NCI-H2227 (cell line): ENCODE measurements around the gene SAMD11.
"Not testable (repeated sequence)": the region's sequence is repeated elsewhere in the genome, so short reads cannot be mapped to it uniquely, and the experiment has no call there.

Source experiments
- DNase-seq: peaks from one replicate; lab custom pipeline; 2025; ENCODE audit not compliant: unreplicated experiment; lab: John Stamatoyannopoulos, UW

SAMD11 gene, protein sequence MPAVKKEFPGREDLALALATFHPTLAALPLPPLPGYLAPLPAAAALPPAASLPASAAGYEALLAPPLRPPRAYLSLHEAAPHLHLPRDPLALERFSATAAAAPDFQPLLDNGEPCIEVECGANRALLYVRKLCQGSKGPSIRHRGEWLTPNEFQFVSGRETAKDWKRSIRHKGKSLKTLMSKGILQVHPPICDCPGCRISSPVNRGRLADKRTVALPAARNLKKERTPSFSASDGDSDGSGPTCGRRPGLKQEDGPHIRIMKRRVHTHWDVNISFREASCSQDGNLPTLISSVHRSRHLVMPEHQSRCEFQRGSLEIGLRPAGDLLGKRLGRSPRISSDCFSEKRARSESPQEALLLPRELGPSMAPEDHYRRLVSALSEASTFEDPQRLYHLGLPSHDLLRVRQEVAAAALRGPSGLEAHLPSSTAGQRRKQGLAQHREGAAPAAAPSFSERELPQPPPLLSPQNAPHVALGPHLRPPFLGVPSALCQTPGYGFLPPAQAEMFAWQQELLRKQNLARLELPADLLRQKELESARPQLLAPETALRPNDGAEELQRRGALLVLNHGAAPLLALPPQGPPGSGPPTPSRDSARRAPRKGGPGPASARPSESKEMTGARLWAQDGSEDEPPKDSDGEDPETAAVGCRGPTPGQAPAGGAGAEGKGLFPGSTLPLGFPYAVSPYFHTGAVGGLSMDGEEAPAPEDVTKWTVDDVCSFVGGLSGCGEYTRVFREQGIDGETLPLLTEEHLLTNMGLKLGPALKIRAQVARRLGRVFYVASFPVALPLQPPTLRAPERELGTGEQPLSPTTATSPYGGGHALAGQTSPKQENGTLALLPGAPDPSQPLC

DNA sequence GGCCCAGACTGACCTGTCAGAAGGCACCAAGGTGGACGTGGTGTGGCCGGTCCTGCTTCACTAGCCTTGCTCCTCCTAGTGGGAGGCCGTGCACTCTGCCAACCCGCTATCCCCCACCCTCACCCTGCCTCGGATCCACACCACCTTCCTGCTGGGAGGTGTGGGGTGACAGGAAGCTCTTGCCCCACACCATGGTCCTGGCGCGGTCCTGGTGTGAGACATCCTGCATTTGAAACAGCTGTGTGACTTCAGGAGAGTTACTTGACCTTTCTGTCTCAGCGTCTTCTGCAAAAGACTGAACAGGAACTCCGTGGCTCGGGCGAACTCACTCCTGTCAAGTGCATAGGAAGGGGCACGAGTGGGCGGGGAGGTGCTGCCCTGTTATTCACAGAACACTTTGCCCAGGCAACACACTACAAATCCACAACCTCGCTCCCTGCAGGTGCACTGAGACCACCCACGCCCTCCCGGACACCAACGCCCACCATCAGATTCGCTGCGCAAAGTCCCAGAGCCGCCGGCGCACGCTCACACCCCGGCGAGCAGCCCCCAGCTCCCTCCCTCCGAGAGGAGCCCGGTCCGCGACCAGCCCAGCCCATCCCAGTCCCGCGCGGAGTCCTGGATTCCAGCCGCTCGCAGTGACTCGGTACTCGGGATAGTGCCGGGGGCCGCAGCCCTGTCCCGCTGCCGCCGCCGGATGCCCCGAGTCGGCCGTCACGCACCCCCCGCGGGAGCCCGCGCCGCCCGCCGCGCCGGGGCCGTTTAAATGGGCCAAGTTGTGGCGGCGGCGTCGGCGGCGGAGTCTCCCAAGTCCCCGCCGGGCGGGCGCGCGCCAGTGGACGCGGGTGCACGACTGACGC, at the start of gene SAMD11:
SAMD11 (plus strand) TSS at position 793 of the 860 bp plus-strand sequence. CDS start 509 bp downstream, outside the sequence.
- DNase-seq, result peak; percentile 94

DNA sequence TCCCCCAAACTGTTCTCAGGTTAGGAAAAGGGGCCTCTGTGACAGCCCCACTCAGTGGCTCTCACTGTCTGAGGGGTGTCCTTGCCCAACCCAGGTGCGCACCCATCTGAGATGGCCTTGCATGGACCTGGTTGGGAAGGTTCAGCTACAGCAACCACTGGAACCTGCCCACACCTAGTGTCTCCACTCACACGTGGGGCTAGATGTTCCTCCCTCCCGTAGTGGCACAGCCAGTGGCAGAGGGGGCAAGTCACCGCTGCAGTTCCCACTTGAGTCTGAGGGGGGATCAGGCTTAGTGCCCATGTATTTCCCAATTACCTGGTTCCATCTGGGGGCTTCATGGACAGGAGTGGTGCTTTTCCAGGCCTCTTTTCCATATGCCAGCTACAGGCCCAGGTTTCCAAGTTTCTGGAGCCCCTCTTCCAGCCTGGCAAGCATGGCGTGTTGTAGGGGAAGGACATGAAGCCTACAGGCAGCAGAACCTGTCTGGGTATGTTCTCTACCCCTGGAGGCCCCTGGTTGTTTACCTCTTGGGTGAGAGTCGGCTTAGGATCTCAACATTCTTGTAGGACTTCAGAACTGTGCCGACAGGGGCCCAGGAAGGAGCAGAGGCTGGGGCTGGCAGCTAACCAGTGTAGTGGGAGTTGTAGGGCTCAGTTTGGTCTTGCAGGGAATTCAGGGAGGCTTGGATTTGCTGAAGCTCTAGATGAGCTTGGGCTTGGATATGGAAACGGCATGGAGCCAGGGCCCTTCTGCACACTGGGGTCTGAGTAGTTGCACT, 47.1 kb upstream of the SAMD11 start:
- not testable (repeated sequence) for DNase-seq

DNA sequence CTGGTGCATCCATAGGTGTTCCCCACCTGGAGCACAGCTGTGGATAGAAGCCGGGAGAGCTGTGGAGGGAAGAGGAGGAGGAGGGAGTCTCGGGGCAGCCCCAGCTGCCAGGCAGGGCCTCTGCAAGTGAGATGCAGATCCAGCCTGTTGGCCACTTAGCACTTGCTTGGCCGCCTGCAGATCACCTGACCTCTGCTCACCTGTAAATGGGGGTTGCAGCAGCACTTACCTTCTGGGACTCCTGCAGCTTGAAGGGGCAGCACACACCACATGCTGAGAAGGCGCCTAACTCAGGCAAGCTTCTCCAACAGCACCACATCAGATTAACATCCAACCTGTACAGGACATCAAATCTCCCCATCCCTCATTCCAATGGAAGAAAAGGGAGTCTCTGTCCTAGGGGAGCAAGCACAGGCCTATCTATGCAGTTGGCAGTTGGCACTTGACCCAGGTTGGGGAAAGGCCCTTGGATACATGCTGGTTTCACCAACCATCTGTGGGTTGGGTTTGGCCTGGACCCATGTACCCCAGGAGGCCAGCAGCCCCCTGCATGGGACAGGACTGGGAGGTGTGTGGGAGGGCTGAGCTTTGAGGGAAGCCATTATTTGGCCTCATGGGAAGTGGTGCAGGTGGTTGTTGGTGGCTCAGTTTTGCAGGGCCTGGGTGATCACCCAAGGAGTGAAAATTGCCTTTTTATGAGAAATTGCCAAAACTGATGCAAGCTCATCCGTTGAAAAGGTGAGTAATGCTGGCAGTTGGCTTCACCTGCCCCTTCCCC, 46.3 kb upstream of the SAMD11 start:
- not testable (repeated sequence) for DNase-seq

DNA sequence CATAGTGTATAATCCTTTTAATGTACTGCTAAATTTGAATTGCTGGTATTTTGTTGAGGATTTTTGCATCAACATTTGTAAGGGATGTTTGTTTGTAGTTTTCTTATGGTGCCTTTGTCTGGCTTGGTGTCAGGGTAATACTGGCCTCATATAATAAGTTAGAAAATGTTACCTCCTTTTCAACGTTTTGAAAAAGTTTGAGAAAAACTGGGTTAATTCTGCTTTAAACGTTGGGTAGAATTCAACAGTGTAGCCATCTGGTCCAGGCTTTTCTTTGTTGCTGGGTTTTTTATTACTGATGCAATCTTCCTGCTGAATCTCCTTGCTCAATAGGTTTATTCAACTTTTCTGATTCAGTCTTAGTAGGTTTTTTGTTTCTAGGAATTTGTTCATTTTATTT, 43.2 kb upstream of the SAMD11 start:
- DNase-seq, result not testable (repeated sequence)

DNA sequence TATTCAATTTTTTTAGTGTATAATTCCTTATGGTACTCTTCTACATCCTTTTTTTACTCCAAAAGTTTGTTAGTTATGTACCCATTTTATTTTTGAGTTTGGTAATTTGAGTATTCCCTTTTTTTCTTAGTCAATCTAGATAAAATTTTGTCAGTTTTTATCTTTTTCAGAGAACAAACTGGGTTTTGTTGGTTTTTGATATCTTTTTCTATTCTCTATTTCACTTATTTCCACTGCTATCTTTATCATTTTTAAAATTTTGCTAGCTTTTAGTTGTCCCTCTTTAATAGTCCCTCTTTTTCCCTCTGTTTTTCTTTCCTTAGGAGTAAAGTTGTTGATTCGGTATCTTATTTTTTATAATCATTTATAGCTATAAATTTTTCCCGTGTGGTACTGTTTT, 42.8 kb upstream of the SAMD11 start:
- DNase-seq, result not testable (repeated sequence)

DNA sequence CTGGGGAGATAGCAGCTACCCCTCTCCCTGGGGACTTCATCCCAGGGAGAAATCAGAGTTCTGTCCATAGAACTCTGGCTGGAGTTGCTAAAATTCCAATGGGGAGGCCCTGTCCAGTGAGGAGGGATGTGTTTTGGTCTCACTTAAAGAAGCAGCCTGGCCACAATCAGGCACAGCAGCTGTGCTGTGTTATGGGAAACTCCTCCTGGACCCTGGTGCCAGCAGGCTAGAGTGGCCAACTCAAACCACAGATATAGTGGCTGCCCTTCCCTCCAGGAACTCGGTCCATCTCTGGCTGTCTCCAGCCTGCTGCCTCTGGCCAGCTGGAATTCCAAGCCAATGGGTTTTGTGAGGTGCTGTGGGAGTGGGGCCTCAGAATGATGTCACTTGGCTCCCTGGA, 37.4 kb upstream of the SAMD11 start:
- DNase-seq, result no peak

DNA sequence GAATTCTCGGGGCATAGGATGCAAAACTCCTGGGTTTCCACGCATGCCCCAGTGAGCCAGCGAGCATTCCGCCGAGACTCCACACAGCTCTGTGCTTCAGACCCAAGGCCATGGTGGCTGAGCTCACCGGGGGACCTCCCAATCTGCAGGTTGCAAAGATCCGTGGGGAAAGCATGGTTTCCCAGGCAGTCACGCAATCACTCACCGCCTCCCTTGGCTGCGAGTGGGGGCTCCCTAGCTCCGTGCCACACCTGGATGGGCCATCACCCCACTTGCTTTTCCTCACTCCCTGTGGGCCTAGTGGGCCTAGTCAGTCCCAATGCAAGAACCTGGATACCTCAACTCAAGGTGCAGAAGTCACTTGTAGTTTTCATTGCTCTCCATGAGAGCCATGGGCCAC, 37.0 kb upstream of the SAMD11 start:
- no peak for DNase-seq

DNA sequence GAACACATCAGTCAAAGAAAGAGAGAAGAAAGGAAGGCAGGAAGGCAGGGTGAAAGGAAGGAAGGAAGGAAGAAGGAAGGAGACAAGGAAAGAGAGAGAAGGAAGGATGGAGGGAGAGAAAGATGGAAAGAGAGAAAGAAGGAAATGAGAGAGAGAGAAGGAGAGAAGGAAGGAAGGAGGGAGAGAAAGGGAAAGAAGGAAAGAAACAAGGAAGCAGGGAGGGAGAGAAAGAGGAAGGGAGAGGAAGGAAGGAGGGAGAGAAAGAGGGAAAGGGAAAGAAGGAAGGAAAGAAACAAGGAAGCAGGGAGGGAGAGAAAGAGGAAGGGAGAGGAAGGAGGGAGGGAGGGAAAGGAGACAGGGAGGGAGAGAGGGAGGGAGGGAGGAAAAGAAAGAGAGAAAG, 35.4 kb upstream of the SAMD11 start:
- no peak for DNase-seq

DNA sequence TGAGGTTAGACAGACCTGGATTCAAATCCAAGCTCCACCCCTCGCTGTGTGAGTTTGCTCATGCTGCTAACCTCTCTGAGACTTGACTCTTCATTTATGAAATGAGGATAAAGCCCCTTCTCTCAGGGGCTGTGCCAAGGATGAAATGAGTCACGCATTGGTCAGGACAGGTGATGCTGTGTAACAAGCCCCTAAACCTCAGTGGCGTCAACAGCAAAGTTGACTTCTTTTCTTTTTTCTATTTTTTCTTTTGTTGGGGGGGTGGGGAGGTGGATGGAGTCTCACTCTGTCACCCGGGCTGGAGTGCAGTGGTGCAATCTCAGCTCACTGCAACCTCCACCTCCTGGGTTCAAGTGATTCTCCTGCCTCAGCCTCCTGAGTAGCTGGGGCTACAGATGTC, 33.9 kb upstream of the SAMD11 start:
- not testable (repeated sequence) for DNase-seq

DNA sequence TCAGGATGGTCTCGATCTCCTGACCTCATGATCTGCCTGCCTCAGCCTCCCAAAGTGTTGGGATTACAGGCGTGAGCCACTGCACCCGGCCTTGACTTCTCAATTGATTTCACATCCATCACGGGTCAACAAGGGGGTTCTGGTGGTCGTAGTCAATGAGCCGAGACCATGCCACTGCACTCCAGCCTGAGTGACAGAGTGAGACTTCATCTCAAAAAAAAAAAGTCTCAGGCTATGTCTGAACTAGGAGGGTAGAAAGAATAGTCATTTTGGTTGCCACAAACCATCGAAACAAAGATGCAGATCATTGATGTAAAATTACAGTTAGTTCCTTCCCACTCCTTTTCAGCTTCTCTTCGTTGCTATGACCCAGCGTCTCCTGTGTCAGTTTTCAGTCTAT, 33.5 kb upstream of the SAMD11 start:
- not testable (repeated sequence) for DNase-seq

DNA sequence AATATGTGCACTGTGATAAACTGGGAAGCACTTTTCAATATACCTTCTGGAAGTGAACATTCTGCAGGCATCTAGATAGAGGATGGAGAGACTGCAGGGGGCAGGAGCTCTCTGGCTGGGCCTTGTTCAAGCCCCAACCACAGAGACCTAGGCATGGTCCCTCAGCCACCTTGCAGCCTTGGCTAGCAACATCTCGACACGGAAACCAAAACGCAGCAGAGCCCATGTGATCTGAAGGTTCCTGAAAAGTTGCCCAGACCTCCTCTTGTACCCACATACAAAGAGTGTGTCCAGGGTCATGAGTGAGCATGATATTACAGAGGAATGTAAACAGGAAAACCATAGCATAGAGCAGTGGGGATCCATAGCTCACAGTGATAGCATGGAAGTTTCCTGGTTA, 33.1 kb upstream of the SAMD11 start:
- no peak for DNase-seq

DNA sequence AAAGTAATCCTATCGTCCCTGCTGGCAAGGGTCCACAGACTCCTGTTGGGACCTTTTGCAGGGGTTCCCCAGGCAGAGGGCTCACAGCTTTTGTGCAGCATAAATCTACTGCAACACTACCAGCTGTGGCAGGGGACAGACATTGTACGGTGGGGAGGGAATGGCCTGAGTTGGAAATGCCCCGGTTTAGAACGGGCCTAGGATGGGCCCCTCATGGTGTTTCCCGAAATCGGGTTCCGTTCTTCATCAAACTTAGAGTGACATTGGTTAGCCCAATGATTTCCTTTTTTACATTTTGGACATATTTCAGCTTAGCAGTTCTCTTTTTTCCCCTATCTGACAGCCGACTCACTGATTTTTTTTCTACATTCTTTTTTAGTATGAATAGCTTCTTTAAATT, 26.5 kb upstream of the SAMD11 start:
- DNase-seq, result no peak

DNA sequence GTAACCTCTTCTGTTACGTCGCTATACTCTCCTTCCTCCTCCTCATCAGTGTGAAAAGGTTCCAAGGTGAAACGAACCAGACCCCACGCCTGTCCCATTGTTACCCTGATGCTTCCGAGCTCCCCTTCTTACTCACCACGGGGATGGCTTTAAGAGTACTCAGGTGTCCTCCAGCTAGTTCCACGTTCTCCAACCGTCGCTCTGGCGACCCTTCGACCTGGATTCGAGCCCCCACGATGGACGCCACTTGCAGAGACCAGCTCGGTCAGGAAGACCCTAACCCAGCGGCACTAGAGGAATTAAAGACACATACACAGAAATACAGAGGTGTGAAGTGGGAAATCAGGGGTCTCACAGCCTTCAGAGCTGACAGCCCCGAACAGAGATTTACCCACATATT, 25.8 kb upstream of the SAMD11 start:
- not testable (repeated sequence) for DNase-seq

DNA sequence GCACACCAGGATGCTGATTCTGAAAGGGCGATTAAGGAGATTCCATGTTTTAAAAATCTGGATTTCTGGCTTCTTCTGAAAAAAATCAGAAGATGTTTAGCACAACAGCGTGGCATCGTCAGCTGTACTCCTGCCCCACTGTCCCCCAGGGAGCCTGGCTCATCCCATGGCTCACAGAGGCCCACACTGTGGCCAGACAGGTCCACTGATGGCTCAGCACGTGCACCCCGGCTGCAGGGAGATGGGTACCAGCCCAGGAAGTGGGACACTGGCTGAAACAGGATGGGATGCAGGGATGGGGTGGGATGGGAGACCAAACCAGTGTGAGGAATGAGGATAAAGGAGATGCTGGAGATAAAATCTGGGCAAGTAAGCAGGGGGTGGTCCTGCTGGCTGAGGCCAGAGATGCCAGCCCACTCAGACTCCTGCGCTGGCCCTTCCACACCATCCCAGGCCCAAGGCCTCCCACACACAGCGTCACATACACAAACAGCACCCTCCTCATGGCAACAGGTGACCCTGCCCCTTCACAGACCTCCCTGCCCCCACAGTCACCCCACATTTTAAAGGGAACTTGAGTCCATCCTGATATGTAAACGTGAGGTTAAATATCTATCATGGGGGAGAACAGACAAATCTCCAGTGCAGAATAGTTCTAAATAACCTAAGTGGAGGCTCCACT, 23.9 kb upstream of the SAMD11 start:
- DNase-seq, result no peak

DNA sequence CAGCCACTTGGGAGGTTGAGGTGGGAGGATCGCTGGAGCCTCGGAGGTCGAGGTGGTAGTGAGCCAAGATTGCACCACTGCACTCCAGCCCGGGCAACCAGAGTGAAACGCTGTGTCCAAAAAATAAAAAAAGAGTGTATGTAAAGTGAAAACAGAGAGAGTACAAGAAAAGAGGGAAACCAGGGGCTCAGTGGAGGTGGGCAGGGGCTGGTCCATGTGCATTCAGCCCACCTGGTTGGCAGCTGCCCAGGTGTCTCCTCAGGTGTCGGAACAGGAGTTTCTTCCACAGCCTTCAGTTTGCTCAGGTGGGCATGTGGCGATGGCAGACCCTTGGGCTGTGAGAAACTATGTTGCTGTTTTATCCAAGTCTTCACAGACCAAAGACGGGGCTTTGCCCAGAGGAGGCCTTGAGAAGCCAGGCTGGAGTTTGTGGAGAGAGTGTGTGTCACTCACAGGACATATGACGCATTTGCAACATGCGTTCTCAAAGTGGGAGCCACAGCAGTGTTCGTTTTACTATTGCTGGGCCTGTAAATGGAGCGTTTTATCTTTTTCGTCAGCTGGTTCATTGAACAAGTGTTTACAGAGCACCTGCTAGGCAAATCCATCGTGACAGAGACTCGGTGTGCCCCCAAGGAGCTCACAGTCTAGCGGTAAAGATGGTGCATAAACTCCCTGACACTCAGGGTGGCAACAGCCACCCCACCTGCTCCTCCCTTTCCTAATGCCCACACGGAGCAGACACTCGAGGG, 22.4 kb upstream of the SAMD11 start:
- DNase-seq, result no peak

DNA sequence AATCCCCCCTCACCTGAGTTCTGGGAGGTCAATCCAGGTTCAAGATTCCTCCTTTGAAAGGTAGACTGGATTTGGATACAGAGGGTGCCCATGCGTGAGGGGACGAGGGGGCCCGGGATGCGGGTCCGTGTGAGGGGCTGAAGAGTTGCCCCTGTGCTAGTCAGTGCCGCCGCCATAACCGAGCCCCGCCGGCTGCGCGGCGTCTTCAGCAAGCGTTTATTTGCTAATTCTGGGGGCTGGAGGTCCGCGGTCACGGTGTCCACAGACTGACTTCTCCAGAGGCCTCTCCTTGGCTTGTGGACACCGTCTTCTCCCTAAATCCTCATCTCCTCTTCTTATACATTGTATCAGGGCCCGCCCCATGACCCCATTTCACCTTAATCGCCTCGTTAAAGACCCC, 20.9 kb upstream of the SAMD11 start:
- no peak for DNase-seq

DNA sequence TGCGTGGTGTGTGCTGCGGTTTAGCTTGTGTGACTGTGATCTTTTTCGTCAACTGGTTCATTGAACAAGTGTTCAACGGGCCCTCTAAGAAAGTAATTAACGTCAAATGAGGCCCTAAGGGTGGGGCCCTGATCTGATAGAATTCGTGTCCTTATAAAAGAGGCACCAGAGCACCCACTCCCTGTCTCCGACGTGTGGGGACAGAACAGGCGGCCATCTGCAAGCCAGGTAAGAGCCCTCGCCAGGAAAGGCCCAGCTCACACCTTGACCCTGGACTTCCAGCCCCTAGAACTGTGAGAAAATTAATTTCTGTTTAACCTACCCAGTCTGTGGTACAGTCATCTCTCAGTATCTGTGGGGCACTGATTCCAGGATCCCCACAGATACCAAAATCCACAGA, 20.4 kb upstream of the SAMD11 start:
- DNase-seq, result no peak

DNA sequence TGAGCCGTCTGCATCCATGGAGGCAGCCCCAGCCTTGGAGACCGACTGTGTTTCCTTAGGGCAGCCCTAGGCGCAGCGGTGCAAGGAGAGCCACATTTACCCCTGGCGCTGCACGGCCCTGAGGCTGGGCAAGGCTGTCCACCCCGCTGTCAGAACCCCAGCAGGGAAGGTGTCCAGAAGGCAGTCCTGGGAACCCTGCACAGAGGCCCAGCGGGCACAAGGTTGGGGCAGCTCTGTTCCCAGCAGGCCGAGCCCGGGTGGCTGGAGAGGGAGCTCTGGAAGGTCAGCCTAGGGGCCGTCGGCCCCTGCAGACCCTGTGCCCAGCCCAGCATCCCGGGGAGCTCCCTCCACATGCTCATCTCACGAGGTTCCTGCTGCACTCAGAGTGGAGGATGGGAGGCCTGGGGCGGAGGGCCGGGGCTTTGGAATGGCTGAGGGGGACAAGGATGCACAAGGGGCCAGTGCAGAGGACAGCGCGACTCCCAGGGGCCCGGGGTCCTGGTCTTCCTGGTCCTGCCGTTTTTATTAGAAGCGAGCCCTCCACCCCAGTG, 19.9 kb upstream of the SAMD11 start:
- no peak for DNase-seq
